HTR-8/SVneo (cell line): ENCODE data around the gene CEMIP.

ENCODE experiments used
- DNase-seq: peaks from one replicate; pipeline ENCODE4 v3.0.0; 2011; ENCODE audit warnings: low spot score, mixed read lengths; ENCODE audit not compliant: insufficient read length
- FAIRE-seq: peaks from 2 replicates; lab custom pipeline; 2011; peaks lifted over from hg19 to GRCh38; lab: Jason Lieb, UNC

The CEMIP gene

GRCh38 chr15:80780416-80781221, 1.4 kb downstream of the CEMIP start:
- peak; percentile 54 for DNase-seq
- no peak for FAIRE-seq

- FAIRE-seq, result no peak
Observed at GRCh38 chr15:80783260-80783659, 4.1 kb downstream of the CEMIP start.

GRCh38 chr15:80785335-80785734, 6.2 kb downstream of the CEMIP start:
- DNase-seq, result no peak
- FAIRE-seq, result no peak

More at GRCh38 chr15:80783260-80783659, 4.1 kb downstream of the CEMIP start:
- DNase-seq, result no peak

GRCh38 chr15:80785811-80786354, 6.7 kb downstream of the CEMIP start:
- no peak for DNase-seq
- FAIRE-seq, result no peak

GRCh38 chr15:80787316-80787715, 8.1 kb downstream of the CEMIP start:
- FAIRE-seq (no peak), DNase-seq (no peak)

GRCh38 chr15:80788536-80788935, 9.4 kb downstream of the CEMIP start:
- DNase-seq, result no peak
- FAIRE-seq, result no peak

GRCh38 chr15:80789296-80789695, 10.1 kb downstream of the CEMIP start:
- FAIRE-seq, result no peak

GRCh38 chr15:80789796-80790195, 10.6 kb downstream of the CEMIP start:
- no peak for FAIRE-seq
- no peak for DNase-seq

More at GRCh38 chr15:80789296-80789695, 10.1 kb downstream of the CEMIP start:
- DNase-seq, result no peak

GRCh38 chr15:80790236-80790635, 11.1 kb downstream of the CEMIP start:
- no peak for DNase-seq
- no peak for FAIRE-seq

- FAIRE-seq, result no peak
- DNase-seq, result no peak
Observed at GRCh38 chr15:80791004-80791403, 11.8 kb downstream of the CEMIP start.

GRCh38 chr15:80796407-80796806, 17.2 kb downstream of the CEMIP start:
- FAIRE-seq, result no peak
- no peak for DNase-seq

- FAIRE-seq (no peak), DNase-seq (no peak)
Observed at GRCh38 chr15:80798911-80799310, 19.7 kb downstream of the CEMIP start.

- FAIRE-seq, result no peak
- DNase-seq, result no peak
Observed at GRCh38 chr15:80800067-80800466, 20.9 kb downstream of the CEMIP start.

GRCh38 chr15:80801891-80802680, 22.9 kb downstream of the CEMIP start:
- FAIRE-seq (no peak), DNase-seq (peak; percentile 24)

- FAIRE-seq (no peak), DNase-seq (no peak)
Observed at GRCh38 chr15:80803580-80804525, 24.7 kb downstream of the CEMIP start.

- DNase-seq, result no peak
- no peak for FAIRE-seq
Observed at GRCh38 chr15:80804970-80805495, 25.9 kb downstream of the CEMIP start.

- no peak for FAIRE-seq
- DNase-seq, result no peak
Observed at GRCh38 chr15:80811781-80812315, 32.7 kb downstream of the CEMIP start.

GRCh38 chr15:80815106-80815505, 35.9 kb downstream of the CEMIP start:
- DNase-seq (no peak), FAIRE-seq (no peak)

- FAIRE-seq (no peak), DNase-seq (no peak)
Observed at GRCh38 chr15:80816049-80816653, 37.0 kb downstream of the CEMIP start.
